ENCODE measurements around the gene C12orf75. TPM values are rescaled to one million over a fixed set of nuclear protein-coding genes. Genes with fewer than 3 reads are reported as not detected.
A peak's percentile ranks its signal among the peaks of the same experiment; 100 is the strongest.
"Not testable (repeated sequence)": the region's sequence is repeated elsewhere in the genome, so short reads cannot be mapped to it uniquely, and the experiment has no call there.

C12orf75 gene
- polyA plus RNA-seq, 1 donor: 81.0 TPM

- no peak for DNase-seq
Observed at GRCh38 chr12:105368047-105368646, 37.7 kb downstream of the C12orf75 start.

DNA sequence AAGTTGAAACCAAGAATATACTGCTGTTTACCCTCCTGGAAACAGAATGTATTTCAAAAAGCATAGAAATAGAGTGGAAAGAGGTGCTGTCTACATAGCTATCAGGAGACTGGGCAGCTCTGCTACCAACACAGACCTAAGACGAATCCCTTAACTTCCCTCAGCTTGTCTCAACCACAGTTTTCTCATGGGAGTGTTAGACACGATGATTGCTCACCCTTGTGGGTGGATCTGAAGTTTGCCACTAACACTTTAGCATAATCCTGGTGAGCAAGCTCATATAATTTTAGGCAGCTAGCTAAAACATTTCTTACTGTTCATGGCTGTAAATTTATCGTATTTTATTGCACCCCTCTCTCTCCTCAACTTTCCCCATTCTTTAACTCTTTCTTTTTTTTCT is 38.5 kb downstream of the C12orf75 start:
- no peak for DNase-seq

GRCh38 chr12:105374303-105374702 is 43.8 kb downstream of the C12orf75 start:
- no peak for DNase-seq

DNA sequence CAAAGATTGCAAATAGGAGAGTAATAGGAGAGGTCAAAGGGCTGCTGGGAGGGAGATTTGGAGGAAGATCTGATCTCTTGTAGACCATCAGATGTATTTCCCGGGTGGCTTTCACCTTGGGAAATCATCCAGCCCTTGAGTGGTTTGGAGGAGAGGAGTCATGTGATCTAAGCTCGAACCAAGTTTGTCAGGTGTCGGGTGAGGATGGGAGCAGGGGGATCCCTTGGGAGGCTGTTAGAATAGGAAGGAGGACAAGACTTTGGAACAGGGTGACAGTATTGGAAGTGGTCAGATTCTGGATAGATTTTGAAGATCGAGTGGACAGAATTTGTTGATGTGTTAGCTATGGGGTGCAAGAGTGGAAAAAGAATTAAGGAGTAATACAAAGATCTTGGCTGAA is 46.6 kb downstream of the C12orf75 start:
- DNase-seq: no peak

- no peak for DNase-seq
Observed at GRCh38 chr12:105378911-105379310, 48.4 kb downstream of the C12orf75 start.

- DNase-seq: peak; percentile 60
Observed at GRCh38 chr12:105382771-105383622, 52.5 kb downstream of the C12orf75 start.

DNA sequence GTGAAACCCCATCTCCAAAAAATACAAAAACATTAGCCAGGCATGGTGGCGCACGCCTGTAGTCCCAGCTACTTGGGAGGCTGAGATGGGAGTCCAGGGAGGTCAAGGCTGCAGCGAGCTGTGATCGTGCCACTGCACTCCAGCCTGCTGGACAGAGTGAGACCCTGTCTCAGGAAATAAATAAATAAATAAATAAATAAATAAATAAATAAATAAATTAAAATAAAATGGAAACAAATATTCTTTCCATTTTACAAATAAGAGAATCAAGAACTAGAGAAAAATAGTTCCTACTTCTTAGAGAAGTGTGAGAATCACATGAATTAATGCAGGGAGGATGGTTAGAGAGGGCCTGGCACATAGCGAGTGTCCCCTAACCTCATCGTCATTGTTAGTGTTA is 53.7 kb downstream of the C12orf75 start:
- DNase-seq: no peak

DNA sequence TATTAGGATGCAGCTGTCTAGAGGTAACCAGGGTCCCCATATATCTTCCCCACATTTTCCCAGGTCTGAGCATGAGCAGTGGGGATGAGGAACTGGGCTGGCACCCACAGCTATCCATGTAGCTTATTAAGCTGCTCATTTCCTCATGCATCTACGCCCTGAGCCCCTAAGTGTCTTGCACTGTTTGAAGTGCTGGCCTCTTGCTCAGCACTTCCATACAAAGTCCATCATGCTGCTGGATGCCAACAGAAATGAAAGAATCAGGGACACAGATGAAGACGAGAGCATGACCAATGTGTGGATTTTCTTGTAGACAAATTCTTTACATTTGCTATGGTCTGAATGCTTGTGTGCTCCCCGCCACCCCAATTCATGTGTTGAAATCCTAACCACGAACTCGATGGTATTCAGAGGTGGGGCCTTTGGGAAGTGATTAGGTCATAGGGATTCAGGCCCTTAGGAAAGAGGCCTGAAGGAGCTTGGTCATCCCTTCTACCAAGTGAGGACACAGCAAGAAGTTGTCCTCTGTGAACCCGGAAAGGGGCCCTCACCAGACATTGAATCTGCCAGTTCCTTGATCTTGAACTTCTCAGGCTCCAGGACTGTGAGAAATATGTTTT is 54.5 kb downstream of the C12orf75 start:
- DNase-seq: no peak

DNA sequence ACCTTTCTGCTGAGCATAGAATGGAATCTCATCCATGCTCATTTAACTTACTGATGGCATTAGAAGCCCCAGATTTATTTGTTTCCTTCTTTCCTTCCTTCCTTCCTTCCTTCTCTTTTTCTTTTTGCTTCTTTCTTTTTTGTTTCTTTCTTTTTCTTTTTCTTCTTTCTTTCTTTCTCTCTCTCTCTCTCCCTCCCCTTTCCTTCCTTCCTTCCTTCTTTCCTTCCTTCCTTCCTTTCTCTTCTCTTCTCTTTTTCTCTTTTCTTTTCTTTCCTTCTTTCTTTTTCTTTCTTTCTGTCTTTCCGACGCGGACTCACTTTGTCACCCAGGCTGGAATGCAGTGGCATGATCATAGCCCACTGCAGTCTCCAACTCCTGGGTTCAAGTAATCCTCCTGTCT is 55.9 kb downstream of the C12orf75 start:
- no peak for DNase-seq

GRCh38 chr12:105391231-105391630 is 60.7 kb downstream of the C12orf75 start:
- DNase-seq: no peak

DNA sequence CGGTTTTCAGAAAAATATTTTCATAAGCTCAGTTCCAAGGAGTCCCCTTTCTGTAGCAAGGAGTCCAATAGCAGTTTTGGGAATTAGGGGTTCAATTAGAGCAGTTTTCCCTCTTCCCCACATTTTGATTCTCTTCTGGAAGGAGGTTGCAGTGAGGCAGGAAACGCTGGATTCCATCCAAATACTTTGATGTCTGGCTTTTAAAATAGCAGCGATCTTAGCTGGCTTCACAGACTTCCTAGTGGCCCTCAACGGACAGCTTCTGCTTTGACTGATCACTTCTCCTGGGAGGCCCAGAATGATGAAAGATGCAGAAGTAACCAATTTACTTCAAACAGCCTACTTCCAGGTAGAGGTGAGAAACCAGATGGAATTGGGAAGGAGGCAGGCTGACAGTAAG is 63.1 kb downstream of the C12orf75 start:
- DNase-seq: no peak

DNA sequence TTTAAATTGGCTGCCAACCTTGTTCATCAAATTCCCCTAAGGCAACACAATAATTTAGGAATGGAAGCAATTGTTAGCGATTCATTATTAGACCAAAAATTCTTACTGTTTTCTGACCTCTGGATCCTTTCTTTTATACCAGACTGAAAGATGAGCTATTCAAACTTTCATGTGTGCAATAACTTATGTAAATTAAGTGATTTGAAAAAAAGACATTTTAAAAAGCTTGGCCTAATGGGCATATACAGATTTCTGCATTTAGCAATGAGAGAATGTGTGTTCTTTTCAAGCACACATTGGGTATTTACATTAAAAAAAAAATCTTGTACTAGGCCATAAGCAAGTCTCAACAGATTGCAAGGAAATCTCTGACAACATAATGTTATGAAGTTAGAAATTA is 65.5 kb downstream of the C12orf75 start:
- DNase-seq: no peak

DNA sequence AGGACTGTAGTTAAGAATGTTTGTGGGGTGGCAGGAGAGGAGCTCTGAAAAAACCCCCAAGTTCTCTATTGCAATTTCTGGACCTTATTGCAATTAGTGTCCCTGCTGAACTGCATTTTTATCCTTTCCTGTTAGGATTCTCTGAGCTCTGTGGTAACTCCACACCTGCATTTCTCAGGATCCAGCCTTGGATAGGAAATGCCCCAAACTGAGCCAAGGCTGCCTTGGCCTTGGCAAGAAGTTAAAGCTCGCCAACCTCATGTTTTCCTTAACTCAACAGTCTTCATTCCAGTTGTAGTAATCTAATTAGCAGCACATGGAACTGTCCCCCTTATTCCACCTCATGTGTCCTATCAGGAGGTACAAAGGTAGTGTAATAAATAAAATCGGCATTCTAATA is 66.5 kb downstream of the C12orf75 start:
- no peak for DNase-seq

GRCh38 chr12:105398930-105399329 is 68.4 kb downstream of the C12orf75 start:
- DNase-seq: no peak

- no peak for DNase-seq
Observed at GRCh38 chr12:105399428-105400081, 69.1 kb downstream of the C12orf75 start.

- no peak for DNase-seq
Observed at GRCh38 chr12:105400227-105400626, 69.7 kb downstream of the C12orf75 start.

DNA sequence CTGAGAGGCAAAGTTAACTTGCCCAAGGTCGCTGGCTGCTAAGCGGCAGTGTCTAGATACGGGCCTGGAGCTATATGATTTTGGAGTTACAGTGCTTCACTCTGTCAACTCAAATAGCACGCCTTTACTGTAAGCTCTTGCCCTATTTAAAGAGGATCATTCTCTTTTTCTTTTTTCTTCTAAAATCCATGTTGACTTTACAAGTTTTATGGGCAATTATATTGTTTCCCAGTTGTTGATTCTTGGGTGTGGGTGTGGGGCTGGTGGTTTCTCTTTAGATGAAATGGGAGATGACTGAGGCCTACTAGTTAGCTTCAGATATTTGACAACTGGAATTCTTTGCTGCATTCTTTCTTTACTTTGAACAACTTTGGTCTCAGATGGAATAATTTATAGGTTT is 70.7 kb downstream of the C12orf75 start:
- DNase-seq: no peak

DNA sequence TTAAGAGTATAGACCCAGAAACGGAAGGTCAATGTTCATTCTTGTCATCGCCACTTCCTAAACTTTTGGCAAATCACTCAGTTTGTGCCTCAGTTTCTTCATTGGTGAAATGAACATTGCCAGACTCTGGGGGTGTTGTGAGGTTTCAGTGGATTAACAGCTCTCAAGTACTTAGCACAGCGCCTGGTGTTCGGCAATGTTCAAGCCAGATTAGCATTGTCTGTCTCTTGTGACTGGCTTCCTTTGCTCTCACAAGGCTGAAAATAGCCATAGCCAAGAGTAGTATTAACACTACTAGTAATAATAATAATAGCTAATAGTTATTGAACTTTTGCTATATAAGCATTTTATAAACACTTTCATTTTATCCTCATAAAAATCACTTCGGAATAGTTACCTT is 71.9 kb downstream of the C12orf75 start:
- no peak for DNase-seq

GRCh38 chr12:105403095-105403494 is 72.6 kb downstream of the C12orf75 start:
- DNase-seq: no peak

- not testable (repeated sequence) for DNase-seq
Observed at GRCh38 chr12:105404134-105404533, 73.6 kb downstream of the C12orf75 start.

GRCh38 chr12:105406497-105406896 is 76.0 kb downstream of the C12orf75 start:
- no peak for DNase-seq

DNA sequence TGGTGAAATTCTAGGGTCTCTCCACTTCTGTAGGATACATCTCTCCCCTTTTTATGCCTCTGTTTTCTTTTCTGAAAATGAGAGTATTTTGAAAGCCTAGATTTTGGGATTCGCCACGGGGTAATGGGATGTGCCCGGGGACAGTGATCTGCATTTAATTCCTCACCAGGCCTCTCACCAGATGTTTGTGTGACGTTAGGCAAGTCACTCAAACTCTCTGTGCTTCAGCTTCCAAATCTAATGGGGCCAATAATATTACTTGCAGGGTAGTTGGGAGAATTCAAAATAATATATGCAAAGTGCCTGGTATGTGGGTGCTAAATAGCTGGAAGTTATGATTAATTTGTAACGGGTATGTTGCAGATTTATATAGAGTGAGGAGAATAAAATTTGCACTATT is 78.8 kb downstream of the C12orf75 start:
- no peak for DNase-seq

Measured in left kidney (tissue), 2 donors.